H1 (cell line): ENCODE data around the gene MCM6. TPM values are rescaled to one million over a fixed set of nuclear protein-coding genes. Genes with fewer than 3 reads are reported as not detected.

Source experiments
- CTCF ChIA-PET: fragments of 300-600 bp; sonication (Branson Sonifier 250); formaldehyde crosslinking; loops from one replicate; lab custom pipeline; 2021; ENCODE audit not compliant: partially characterized antibody; lab: Charles Lee
- POLR2A ChIA-PET: fragments of 300-600 bp; sonication (Branson Sonifier 250); formaldehyde crosslinking; loops from one replicate; lab custom pipeline; 2021; ENCODE audit warnings: inconsistent platforms; ENCODE audit not compliant: partially characterized antibody; lab: Charles Lee
- DNase-seq, 2 experiments: peaks; one replicate each; pipeline versions ENCODE4 v3.0.0 to v3.0.0-alpha.2; 2010 to 2022; ENCODE audit warnings: low spot score in 2 of 2, low read depth in 1 of 2, mixed read lengths in 1 of 2
- FAIRE-seq: peaks from 2 replicates; lab custom pipeline; 2011; peaks lifted over from hg19 to GRCh38; lab: Jason Lieb, UNC
- H2AFZ ChIP-seq: 2 replicates; pipeline ENCODE4 v1.8.1; 2012; ENCODE audit warnings: low read length, inconsistent platforms
- H2AK5ac ChIP-seq: 2 replicates; pipeline ENCODE4 v1.6.1; 2013; ENCODE audit warnings: low read depth, low read length
- H2BK120ac ChIP-seq: replicated peaks from 2 replicates; pipeline ENCODE3; 2013; ENCODE audit warnings: low read depth, low read length, inconsistent platforms
- H2BK12ac ChIP-seq: 2 replicates; pipeline ENCODE4 v1.6.1; 2013; ENCODE audit warnings: low read depth, low read length
- H2BK15ac ChIP-seq: 2 replicates; pipeline ENCODE4 v1.6.1; 2013; ENCODE audit warnings: low read length
- H2BK20ac ChIP-seq: 2 replicates; pipeline ENCODE4 v1.6.1; 2013; ENCODE audit warnings: low read length
- H2BK5ac ChIP-seq: 2 replicates; pipeline ENCODE4 v1.6.1; 2013; ENCODE audit warnings: low read depth, low read length
- H3K14ac ChIP-seq: 2 replicates; pipeline ENCODE4 v1.6.1; 2013; ENCODE audit warnings: inconsistent platforms; ENCODE audit not compliant: insufficient read length
- H3K18ac ChIP-seq: 2 replicates; pipeline ENCODE4 v1.6.1; 2013; ENCODE audit warnings: low read length; ENCODE audit errors: extremely low read depth
- H3K23ac ChIP-seq: 2 replicates; pipeline ENCODE4 v1.6.1; 2013; ENCODE audit warnings: inconsistent platforms; ENCODE audit not compliant: insufficient read length
- H3K23me2 ChIP-seq: 2 replicates; pipeline ENCODE4 v1.6.1; 2013; ENCODE audit warnings: low read depth, low read length
- H3K27ac ChIP-seq: 2 replicates; pipeline ENCODE4 v1.6.1; 2011; ENCODE audit warnings: low read depth, low read length, inconsistent platforms
- H3K27me3 ChIP-seq, 4 experiments: replicated peaks in 1 of 4; 1 replicate in 1 of 4; 2 replicates in 3 of 4; pipeline versions ENCODE4 v1.6.1 to v1.8.1; 2011 to 2013; ENCODE audit warnings: low read length in 3 of 4, mild to moderate bottlenecking in 3 of 4, inconsistent platforms in 2 of 4, mixed read lengths in 2 of 4, moderate library complexity in 1 of 4; ENCODE audit not compliant: control insufficient read depth in 3 of 4, insufficient read depth in 3 of 4; ENCODE audit errors: extremely low read depth in 1 of 4
- H3K36me3 ChIP-seq, 4 experiments: 2 replicates each; pipeline versions ENCODE4 v1.6.1 to v1.8.1; 2011 to 2013; ENCODE audit warnings: mild to moderate bottlenecking in 4 of 4, low read length in 3 of 4, moderate library complexity in 2 of 4, control low read depth in 1 of 4, inconsistent platforms in 1 of 4; ENCODE audit not compliant: insufficient read depth in 4 of 4, control insufficient read depth in 2 of 4
- H3K4ac ChIP-seq: replicated peaks from 2 replicates; pipeline ENCODE3; 2013; ENCODE audit warnings: low read length, low read depth, mixed read lengths, inconsistent platforms; ENCODE audit not compliant: insufficient read length
- H3K4me1 ChIP-seq, 4 experiments: replicated peaks in 1 of 4; 1 replicate in 1 of 4; 2 replicates in 3 of 4; pipeline versions ENCODE4 v1.6.1 to v1.8.1; 2011 to 2013; ENCODE audit warnings: low read length in 3 of 4, inconsistent platforms in 2 of 4, mixed read lengths in 1 of 4; ENCODE audit not compliant: insufficient read depth in 4 of 4, control insufficient read depth in 3 of 4
- H3K4me2 ChIP-seq, 2 experiments: 2 replicates each; pipeline versions ENCODE4 v1.6.1 to v1.8.1; 2011 to 2013; ENCODE audit warnings: low read depth in 2 of 2, low read length in 2 of 2, control low read depth in 1 of 2, inconsistent platforms in 1 of 2, mild to moderate bottlenecking in 1 of 2; ENCODE audit not compliant: insufficient read depth in 1 of 2
- H3K4me3 ChIP-seq, 4 experiments: fragments of 200-600, 300-600 bp in 1 of 4; sonication (generic), shearing (Covaris generic), sonication (Bioruptor Twin) in 1 of 4; 2 replicates each; pipeline versions ENCODE4 v1.5.1 to v1.8.1; 2011 to 2016; ENCODE audit warnings: low read length in 4 of 4, low read depth in 3 of 4, control low read depth in 2 of 4, inconsistent platforms in 2 of 4, mild to moderate bottlenecking in 2 of 4, mixed read lengths in 1 of 4, moderate library complexity in 1 of 4; ENCODE audit not compliant: insufficient read depth in 2 of 4; ENCODE audit errors: extremely low read depth in 1 of 4
- H3K56ac ChIP-seq: replicated peaks from 2 replicates; pipeline ENCODE3; 2013; ENCODE audit warnings: low read depth, mild to moderate bottlenecking, mixed read lengths, low read length, inconsistent platforms; ENCODE audit not compliant: insufficient read length
- H3K79me1 ChIP-seq: 2 replicates; pipeline ENCODE4 v1.6.1; 2013; ENCODE audit warnings: low read depth, low read length, control low read depth
- H3K79me2 ChIP-seq, 2 experiments: 2 replicates each; pipeline versions ENCODE4 v1.6.1 to v1.8.1; 2012 to 2013; ENCODE audit warnings: low read length in 2 of 2, mild to moderate bottlenecking in 2 of 2, inconsistent platforms in 1 of 2; ENCODE audit not compliant: insufficient read depth in 2 of 2, control insufficient read depth in 1 of 2
- H3K9ac ChIP-seq, 4 experiments: replicated peaks in 1 of 4; 1 replicate in 1 of 4; 2 replicates in 3 of 4; pipeline versions ENCODE4 v1.6.1 to v1.8.1; 2011 to 2013; ENCODE audit warnings: low read depth in 3 of 4, low read length in 3 of 4, control low read depth in 2 of 4, mild to moderate bottlenecking in 2 of 4, moderate library complexity in 2 of 4, inconsistent platforms in 1 of 4; ENCODE audit errors: extremely low read depth in 1 of 4
- H3K9me3 ChIP-seq, 2 experiments: 2 replicates each; pipeline versions ENCODE4 v1.6.1 to v1.8.1; 2012 to 2013; ENCODE audit warnings: mild to moderate bottlenecking in 2 of 2, moderate library complexity in 2 of 2, control low read depth in 1 of 2, inconsistent platforms in 1 of 2, low read depth in 1 of 2, low read length in 1 of 2, mixed read lengths in 1 of 2; ENCODE audit not compliant: insufficient read depth in 2 of 2
- H4K20me1 ChIP-seq, 2 experiments: replicated peaks in 1 of 2; 2 replicates each; pipeline versions ENCODE3 to v1.8.1; 2011 to 2013; ENCODE audit warnings: inconsistent platforms in 2 of 2, low read length in 2 of 2, mild to moderate bottlenecking in 1 of 2; ENCODE audit not compliant: insufficient read depth in 2 of 2, control insufficient read depth in 1 of 2
- H4K5ac ChIP-seq: 2 replicates; pipeline ENCODE4 v1.6.1; 2013; ENCODE audit warnings: low read length, low read depth, mixed read lengths, inconsistent platforms; ENCODE audit not compliant: insufficient read length
- H4K8ac ChIP-seq: 2 replicates; pipeline ENCODE4 v1.8.0; 2013; ENCODE audit warnings: mild to moderate bottlenecking, moderate library complexity, low read length, inconsistent platforms; ENCODE audit not compliant: insufficient read depth; ENCODE audit errors: extremely low read depth
- H4K91ac ChIP-seq: replicated peaks from 2 replicates; pipeline ENCODE3; 2013; ENCODE audit warnings: low read length, mixed read lengths, inconsistent platforms; ENCODE audit not compliant: insufficient read length
- CTCF ChIP-seq, 3 experiments: IDR thresholded peaks; 1 replicate in 2 of 3; 2 replicates in 1 of 3; pipeline versions ENCODE4 v1.5.1 to v1.6.1; 2011; ENCODE audit warnings: low read length in 3 of 3, mild to moderate bottlenecking in 3 of 3, inconsistent platforms in 2 of 3, low read depth in 1 of 3, moderate library complexity in 1 of 3; ENCODE audit not compliant: insufficient read depth in 1 of 3; ENCODE audit errors: control extremely low read depth in 1 of 3
- RAD21 ChIP-seq, 2 experiments: IDR thresholded peaks in 1 of 2; conservative IDR thresholded peaks in 1 of 2; 2 replicates each; pipeline ENCODE4 v1.6.1; 2011; ENCODE audit warnings: low read depth in 2 of 2, low read length in 2 of 2, improper control_type of control experiment in 1 of 2, inconsistent platforms in 1 of 2, mild to moderate bottlenecking in 1 of 2, moderate library complexity in 1 of 2
- SIX5 ChIP-seq: IDR thresholded peaks from 2 replicates; pipeline ENCODE4 v1.6.1; 2011; ENCODE audit warnings: mild to moderate bottlenecking, low read depth, low read length
- WGBS, 2 experiments: shearing (Covaris generic) in 1 of 2; methylation state at CpG; one replicate each; pipeline versions ENCODE4 v1.1.6 to v1.1.7; 2013 to 2015; ENCODE audit warnings: low lambda C conversion rate in 2 of 2, mixed read lengths in 2 of 2, inconsistent platforms in 1 of 2, low coverage in 1 of 2, missing lambda C conversion rate in 1 of 2; ENCODE audit not compliant: insufficient replicate concordance in 2 of 2, insufficient coverage in 1 of 2, insufficient read length in 1 of 2; ENCODE audit errors: extremely low coverage in 1 of 2, missing lambda C conversion rate in 1 of 2; 5-methylcytosine and 5-hydroxymethylcytosine counted together
- polyA plus RNA-seq, 7 experiments: library from polyadenylated mRNA; depleted of rRNA in 3 of 7; stranded (reverse) in 5 of 7; unstranded in 2 of 7; fragments of >200 nt in 5 of 7; fragments of 200-250 nt in 2 of 7; gene quantifications; 1 replicate in 5 of 7; 2 replicates in 1 of 7; 4 replicates in 1 of 7; pipeline versions ENCODE4 v1.2.1 to v1.2.3, GENCODE V29; 2011 to 2013; ENCODE audit warnings: missing spikeins in 2 of 7, mixed read lengths in 2 of 7
- total RNA-seq: library from RNA; stranded (reverse); fragmentation: NEBNext Ultra II Directional; extraction: Animal tissue kit (Norgen Biotek cat#: 25700); gene quantifications from 2 replicates; pipeline ENCODE4 v1.2.1, GENCODE V29; 2021

Gene MCM6
- total and polyA plus RNA-seq, 2 of the 8 experiments (the other 6 are each of a cell fraction or from before 2014, with no cell fraction given) = 60.2 to 134 TPM

GRCh38 chr2:135799738-135800137 lies 76.5 kb downstream of the MCM6 start:
- Histone ChIP-seq H2BK120ac (no peak overlapping the region), H3K4me3 (no peak overlapping the region), H2BK12ac (no peak overlapping the region), H3K9me3 (peaks cover 15 to 29% of the 10 kb centered on the region in 2 experiments), H3K56ac (no peak overlapping the region), H4K91ac (no peak overlapping the region), H3K27me3 (no peaks in the 10 kb centered on the region), H3K79me2 (no peaks in the 10 kb centered on the region), H4K5ac (no peak overlapping the region), H3K27ac (no peak overlapping the region), H4K8ac (no peak overlapping the region), H2BK20ac (no peak overlapping the region), H3K23ac (no peak overlapping the region), H3K4ac (no peak overlapping the region), H3K4me1 (no peaks in the 10 kb centered on the region; a peak in 1 of 7 replicates), H3K79me1 (no peaks in the 10 kb centered on the region; the same call in 1 of the 2 replicates), H3K23me2 (no peaks in the 10 kb centered on the region), H3K14ac (no peak overlapping the region), H3K18ac (no peak overlapping the region), H2BK5ac (no peak overlapping the region), H3K4me2 (no peak overlapping the region), H2BK15ac (no peak overlapping the region), H4K20me1 (no peaks in the 10 kb centered on the region), H2AFZ (no peak overlapping the region), H2AK5ac (no peak overlapping the region), H3K9ac (no peak overlapping the region), H3K36me3 (no peaks in the 10 kb centered on the region)
- no peak for FAIRE-seq
- TF ChIP-seq SIX5 = no peak
- peak in 1 of 3 experiments; percentile 26; a peak in 1 of 4 replicates for TF ChIP-seq CTCF (IDR thresholded peaks at IDR 0.05; ENCODE audit: control extremely low read depth in 1 of 3, insufficient read depth in 1 of 3, low read depth in 1 of 3, low read length in 3 of 3)
- 0 out of 4 replicates have a peak, but pooled peaks of 1 of the 2 experiments have one; percentile 1 for TF ChIP-seq RAD21 (IDR thresholded peaks at IDR 0.05 in 1 of 2, conservative IDR thresholded peaks at IDR 0.05 in 1 of 2; ENCODE audit: low read depth in 2 of 2, low read length in 2 of 2)
- no peak for DNase-seq
- CTCF ChIA-PET = interaction anchor here (1.4 to 5.8 kb wide), 7 partner anchors 8 to 86 kb away, joined by 3 to 87 read pairs (median 24); no protein-coding TSS in a partner anchor
- POLR2A ChIA-PET = no interaction called here
- 41% methylated on average over 2 of the region's 2 CpGs; no CpG with 5 or more reads in 1 of the 2 experiments for WGBS, 2 experiments
